AG04450 (cell line): ENCODE data around the gene FAM135A. TPM values are rescaled to one million over a fixed set of nuclear protein-coding genes. Genes with fewer than 3 reads are reported as not detected.

ENCODE experiments used
- CTCF ChIA-PET: fragments of 300-600, 350-600 bp; formaldehyde crosslinking; extraction: SDS; loops from one replicate; lab custom pipeline; 2022; ENCODE audit warnings: antibody characterized with exemption, inconsistent platforms; lab: Charles Lee
- POLR2A ChIA-PET: fragments of 350-600 bp; formaldehyde crosslinking; extraction: SDS; loops from one replicate; lab custom pipeline; 2021; ENCODE audit warnings: antibody characterized with exemption, inconsistent platforms; lab: Yijun Ruan, JAX
- DNase-seq: peaks from one replicate; pipeline ENCODE4 v3.0.0-alpha.2; 2011; ENCODE audit warnings: low read depth, low spot score
- H3K27ac ChIP-seq: one replicate; pipeline ENCODE4 v1.5.1; 2012; ENCODE audit warnings: low read depth, low read length, control low read depth
- H3K27me3 ChIP-seq: one replicate; pipeline ENCODE4 v1.6.0; 2012; ENCODE audit warnings: low read length; ENCODE audit not compliant: control insufficient read depth, insufficient read depth
- H3K4me3 ChIP-seq: 2 replicates; pipeline ENCODE4 v1.5.1; 2011; ENCODE audit warnings: mild to moderate bottlenecking, low read depth, low read length, control low read depth
- H3K9me3 ChIP-seq: 2 replicates; pipeline ENCODE4 v1.5.1; 2012; ENCODE audit warnings: low read length; ENCODE audit not compliant: control insufficient read depth, insufficient read depth
- polyA plus RNA-seq: library from polyadenylated mRNA; depleted of rRNA; stranded (reverse); fragments of >200 nt; gene quantifications from 2 replicates; pipeline ENCODE4 v1.2.3, GENCODE V29; 2011
- TF ChIP-seq, protein P1 (sequence below): IDR thresholded peaks from 2 replicates; pipeline ENCODE4 v1.5.1; 2011; ENCODE audit warnings: low read depth, low read length, control low read depth, inconsistent platforms

The FAM135A gene
- polyA plus RNA-seq, 1 experiment, result 9.8 TPM

DNA sequence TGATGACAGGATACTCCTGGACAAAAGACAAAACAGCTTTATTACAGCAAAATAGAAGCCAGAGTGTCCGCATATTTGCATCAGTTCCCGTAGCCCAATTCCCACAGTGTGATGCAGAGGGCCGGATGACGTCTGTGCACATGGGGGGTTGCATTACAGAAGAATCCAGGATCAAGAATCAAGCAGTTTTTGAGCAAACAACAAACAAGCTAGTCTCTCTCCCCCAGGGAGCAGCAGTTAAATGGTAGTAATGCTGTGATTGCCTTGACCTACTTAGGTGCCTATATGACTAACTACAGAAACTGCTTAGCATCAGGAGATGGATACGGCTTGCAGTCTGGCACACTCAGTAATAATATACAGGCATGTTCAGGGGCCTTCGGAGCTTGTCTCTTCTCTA, 150.2 kb downstream of the FAM135A start:
- CTCF ChIA-PET, result no interaction called here
- TF ChIP-seq, protein P1, sequence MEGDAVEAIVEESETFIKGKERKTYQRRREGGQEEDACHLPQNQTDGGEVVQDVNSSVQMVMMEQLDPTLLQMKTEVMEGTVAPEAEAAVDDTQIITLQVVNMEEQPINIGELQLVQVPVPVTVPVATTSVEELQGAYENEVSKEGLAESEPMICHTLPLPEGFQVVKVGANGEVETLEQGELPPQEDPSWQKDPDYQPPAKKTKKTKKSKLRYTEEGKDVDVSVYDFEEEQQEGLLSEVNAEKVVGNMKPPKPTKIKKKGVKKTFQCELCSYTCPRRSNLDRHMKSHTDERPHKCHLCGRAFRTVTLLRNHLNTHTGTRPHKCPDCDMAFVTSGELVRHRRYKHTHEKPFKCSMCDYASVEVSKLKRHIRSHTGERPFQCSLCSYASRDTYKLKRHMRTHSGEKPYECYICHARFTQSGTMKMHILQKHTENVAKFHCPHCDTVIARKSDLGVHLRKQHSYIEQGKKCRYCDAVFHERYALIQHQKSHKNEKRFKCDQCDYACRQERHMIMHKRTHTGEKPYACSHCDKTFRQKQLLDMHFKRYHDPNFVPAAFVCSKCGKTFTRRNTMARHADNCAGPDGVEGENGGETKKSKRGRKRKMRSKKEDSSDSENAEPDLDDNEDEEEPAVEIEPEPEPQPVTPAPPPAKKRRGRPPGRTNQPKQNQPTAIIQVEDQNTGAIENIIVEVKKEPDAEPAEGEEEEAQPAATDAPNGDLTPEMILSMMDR, result no peak
- Histone ChIP-seq H3K9me3 (no peaks in the 10 kb centered on the region; the same call in 1 of the 2 replicates), H3K4me3 (no peak overlapping the region), H3K27me3 (no peaks in the 10 kb centered on the region), H3K27ac (no peak overlapping the region)
- no peak for DNase-seq
- POLR2A ChIA-PET, result no interaction called here

DNA sequence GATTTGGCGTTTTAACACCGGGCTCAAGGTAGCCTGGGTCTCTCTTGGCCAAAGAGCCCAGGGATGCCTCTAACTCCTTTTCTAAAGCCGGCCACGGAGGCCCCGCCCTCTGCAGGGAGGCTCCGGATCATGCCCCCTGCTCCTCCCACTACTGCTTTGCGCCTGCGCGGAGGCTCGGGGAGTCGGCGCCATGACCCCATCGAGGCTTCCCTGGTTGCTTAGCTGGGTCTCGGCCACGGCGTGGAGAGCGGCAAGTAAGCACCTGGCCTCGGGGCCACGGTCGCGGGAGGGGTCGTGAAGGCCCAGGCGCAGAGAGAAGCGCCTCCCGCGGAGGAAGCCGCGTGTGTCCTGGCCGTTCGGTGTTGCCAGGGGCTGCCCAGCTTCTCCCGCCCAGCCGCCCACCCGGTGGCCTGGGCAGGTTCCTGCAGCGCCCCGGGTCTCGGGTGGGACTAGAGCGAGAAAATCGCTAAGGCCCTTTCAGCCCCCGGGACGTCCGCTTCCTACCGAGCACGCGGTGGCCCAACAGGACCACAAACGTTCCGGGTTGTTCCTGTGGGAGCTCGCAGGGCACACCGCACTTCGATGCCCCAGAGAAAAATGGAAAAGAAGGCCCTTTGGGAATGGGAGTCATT, 153.6 kb downstream of the FAM135A start, which contains the start of gene SDHAF4:
Gene SDHAF4 (plus strand): TSS at position 180 of the 632 bp plus-strand sequence. CDS start 11 bp downstream, at position 191.
- peak within 1 kb of the TSS; percentile 95 for H3K4me3 ChIP-seq
- peak; percentile 59 for DNase-seq
- TF ChIP-seq, protein P1, result peak; percentile 8; the same call in 1 of the 2 replicates
- no peaks in the 10 kb centered on the region; the same call in 1 of the 2 replicates for H3K9me3 ChIP-seq
- ChIA-PET CTCF (interaction anchor here (0.6 to 1.3 kb wide), 6 partner anchors 8 to 445 kb away, joined by 3 to 4 read pairs (median 3); no protein-coding TSS in a partner anchor), POLR2A (interaction anchor here (1.2 kb wide), 1 partner anchor 101 kb away, joined by 6 read pairs; the partner anchor contains the start of gene SMAP1)
- H3K27ac ChIP-seq, result peak within 1 kb of the TSS; percentile 21
- H3K27me3 ChIP-seq, result no peaks in the 10 kb centered on the region

DNA sequence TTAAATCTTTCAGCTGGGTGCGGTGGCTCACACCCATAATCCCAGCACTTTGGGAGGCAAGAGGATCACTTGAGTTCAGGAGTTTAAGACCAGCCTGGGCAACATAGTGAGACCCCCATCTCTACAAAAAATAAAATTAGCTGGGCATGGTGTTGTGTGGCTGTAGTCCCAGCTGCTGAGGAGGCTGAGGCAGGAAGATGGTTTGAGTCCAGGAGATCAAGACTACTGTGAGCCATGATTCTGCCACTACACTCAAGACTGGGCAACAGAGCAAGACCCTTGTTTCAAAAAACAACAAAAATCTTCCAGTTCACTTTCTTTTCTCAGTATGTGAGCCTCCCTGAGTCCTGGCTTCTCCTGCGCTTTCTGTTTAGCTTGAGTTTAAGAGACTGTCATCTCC, 161.3 kb downstream of the FAM135A start:
- POLR2A ChIA-PET, result no interaction called here
- DNase-seq, result no peak

DNA sequence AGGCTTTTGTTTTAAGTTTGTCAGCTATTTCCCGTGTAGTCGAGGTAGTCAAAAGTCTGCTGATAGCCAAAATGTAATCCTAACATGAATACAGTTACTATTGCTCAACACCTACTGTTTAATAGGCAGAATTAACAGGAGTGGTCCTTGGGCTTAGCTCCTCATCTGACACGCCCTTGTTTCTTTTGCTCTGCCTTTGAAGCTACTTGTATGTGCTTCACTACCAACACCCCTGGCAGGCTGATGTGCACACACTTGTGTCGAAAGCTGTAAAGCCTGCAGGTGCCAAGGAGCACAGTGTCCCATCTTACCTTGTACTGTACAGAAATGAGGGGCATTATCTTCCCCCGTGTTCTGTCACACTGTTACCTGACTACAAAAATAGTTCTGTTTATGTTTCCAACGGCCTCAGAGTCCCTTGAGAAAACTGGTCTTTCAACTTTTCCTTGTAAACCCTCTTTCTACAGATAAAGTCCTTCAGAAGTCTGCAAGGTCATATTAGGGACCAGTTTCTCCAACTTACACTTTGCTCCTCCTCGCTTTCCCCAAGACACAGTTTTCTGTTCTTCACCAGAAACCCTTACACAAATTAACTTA, 162.7 kb downstream of the FAM135A start:
- no peak for DNase-seq
- H3K9me3 ChIP-seq, result no peaks in the 10 kb centered on the region
- CTCF ChIA-PET, result no interaction called here
- no peaks in the 10 kb centered on the region for H3K27me3 ChIP-seq
- H3K27ac ChIP-seq, result no peak overlapping the region
- POLR2A ChIA-PET, result no interaction called here
- TF ChIP-seq, protein P1, result no peak
- no peak overlapping the region for H3K4me3 ChIP-seq

More for the DNA sequence above, 161.3 kb downstream of the FAM135A start:
- Histone ChIP-seq H3K4me3 (no peak overlapping the region), H3K27me3 (no peaks in the 10 kb centered on the region), H3K27ac (no peak overlapping the region), H3K9me3 (no peaks in the 10 kb centered on the region)
- TF ChIP-seq, protein P1, result no peak
- CTCF ChIA-PET, result interaction anchor here (1.4 kb wide), 1 partner anchor 8 kb away, joined by 4 read pairs; the partner anchor contains the start of gene SDHAF4

DNA sequence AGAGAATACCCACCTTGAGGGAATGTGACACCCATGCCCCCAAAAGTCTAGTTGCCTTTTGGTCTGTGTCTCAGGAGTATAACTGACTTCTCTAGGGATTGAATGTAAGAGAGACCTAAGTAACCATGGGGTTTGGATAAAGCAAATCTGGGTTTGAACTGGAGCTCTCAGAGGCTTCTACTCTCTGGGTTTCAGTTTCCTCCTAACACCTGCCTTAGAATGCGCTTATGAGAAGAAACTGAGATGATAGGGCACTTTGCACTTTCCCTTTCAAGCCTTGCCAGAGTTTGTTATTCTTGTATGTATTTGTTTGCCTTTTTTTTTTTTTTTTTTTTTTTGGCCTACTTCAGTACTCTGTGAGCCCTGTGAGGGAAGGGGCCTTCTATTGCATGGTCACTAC, 172.8 kb downstream of the FAM135A start:
- DNase-seq, result no peak
- CTCF ChIA-PET, result no interaction called here
- Histone ChIP-seq H3K4me3 (no peak overlapping the region), H3K9me3 (no peaks in the 10 kb centered on the region), H3K27me3 (no peaks in the 10 kb centered on the region), H3K27ac (no peak overlapping the region)
- POLR2A ChIA-PET, result no interaction called here
- TF ChIP-seq, protein P1, result no peak
